ENCODE results near the gene KCTD21. TPM values are rescaled to one million over a fixed set of nuclear protein-coding genes. Genes with fewer than 3 reads are reported as not detected.

KCTD21 gene
- total and polyA plus RNA-seq, 2 of the 4 experiments (the other 2 are of a cell fraction) = 12.2 to 12.5 TPM

GRCh38 chr11:78138694-78139421 is 49.6 kb downstream of the KCTD21 start:
- H3K9me3 ChIP-seq (ENCODE audit: control insufficient read depth, insufficient read depth, low read length) = no peaks in the 10 kb centered on the region
- CTCF ChIA-PET = interaction anchor here (1.2 to 1.3 kb wide), 2 partner anchors 16 to 426 kb away, joined by 3 read pairs; no protein-coding TSS in a partner anchor
- dilution Hi-C loops (cut with HindIII; ENCODE audit: low sequenced_read_pairs, unreplicated experiment) (no loop called here), in situ Hi-C loops (cut with MboI; ENCODE audit: low sequenced_read_pairs) (loop anchor here (10.0 kb wide), 1 partner anchor 276 kb away; the partner anchor contains the start of gene GAB2), intact Hi-C loops (cut with micrococcal nuclease) (no loop called here)
- H3K18ac ChIP-seq (ENCODE audit: low read depth, low read length) = no peak overlapping the region
- peak overlapping the region; percentile 82 for H3K9ac ChIP-seq (ENCODE audit: low read depth, low read length)
- H3K4me2 ChIP-seq (ENCODE audit: low read depth, low read length) = peak overlapping the region; percentile 98
- DNase-seq = peak; percentile 31
- peak overlapping the region; percentile 91 for H4K91ac ChIP-seq (ENCODE audit: insufficient read depth, low read depth, low read length)
- H2BK20ac ChIP-seq (ENCODE audit: low read depth, low read length) = 0 out of 2 replicates have a peak overlapping the region, but pooled peaks have one; percentile 34
- no TSS peak for BruUV-seq (replicated peaks)
- peak overlapping the region; percentile 55 for H4K5ac ChIP-seq (ENCODE audit: low read depth, low read length)
- peaks cover 2% of the 10 kb centered on the region; the same call in 1 of the 2 replicates for H3K4me1 ChIP-seq (ENCODE audit: control insufficient read depth, insufficient read depth, low read length)
- H2BK15ac ChIP-seq (ENCODE audit: low read depth, low read length) = peak overlapping the region; percentile 25; the same call in 1 of the 3 replicates
- peaks cover 20 to 37% of the 10 kb centered on the region in 2 experiments for H3K79me1 ChIP-seq (ENCODE audit: low read depth in 1 of 2, low read length in 2 of 2)
- WGBS, 2 experiments (ENCODE audit: extremely low coverage in 2 of 2, insufficient read length in 1 of 2) = 44% methylated on average over 6 of the region's 12 CpGs; no CpG with 5 or more reads in 1 of the 2 experiments
- H2AK9ac ChIP-seq (replicated peaks; ENCODE audit: low read depth, low read length, poor library complexity) = peak overlapping the region; percentile 88
- H2AFZ ChIP-seq (replicated peaks; ENCODE audit: low read length, poor library complexity) = peak overlapping the region; percentile 94
- POLR2A ChIA-PET (ENCODE audit: unreplicated experiment) = interaction anchor here (0.6 kb wide), 1 partner anchor 850 kb away, joined by 3 read pairs; no protein-coding TSS in a partner anchor
- H2AK5ac ChIP-seq (ENCODE audit: low read depth, low read length) = peak overlapping the region; percentile 83
- peak overlapping the region; percentile 64 for H2BK120ac ChIP-seq (ENCODE audit: low read depth, low read length)
- no peaks in the 10 kb centered on the region for H3K9me1 ChIP-seq (ENCODE audit: insufficient read depth, low read length)
- H3K23ac ChIP-seq (ENCODE audit: low read depth, low read length) = peak overlapping the region; percentile 92
- H4K8ac ChIP-seq (ENCODE audit: low read depth in 2 of 2, low read length in 2 of 2) = peak overlapping the region; percentile 96 to 98
- H3K27me3 ChIP-seq (ENCODE audit: control insufficient read depth, insufficient read depth, low read length) = no peaks in the 10 kb centered on the region
- H4K20me1 ChIP-seq (ENCODE audit: insufficient read depth, low read length) = no peaks in the 10 kb centered on the region
- H3K27ac ChIP-seq (ENCODE audit: insufficient read depth, low read length) = peak overlapping the region; percentile 70
- peak overlapping the region; percentile 67 for H2BK5ac ChIP-seq (ENCODE audit: low read depth, low read length, poor library complexity, severe bottlenecking)
- H3K14ac ChIP-seq (replicated peaks; ENCODE audit: low read depth, low read length) = peak overlapping the region; percentile 99
- H3K36me3 ChIP-seq (ENCODE audit: control insufficient read depth, insufficient read depth, low read length) = no peaks in the 10 kb centered on the region
- H3K4me3 ChIP-seq (ENCODE audit: insufficient read depth, low read depth, low read length) = peak overlapping the region; percentile 69
- peak overlapping the region; percentile 95 for H3K4ac ChIP-seq (ENCODE audit: low read depth, low read length)
- peak; percentile 43 for ATAC-seq (ENCODE audit: low read depth)
- H3K56ac ChIP-seq (ENCODE audit: extremely low read depth, insufficient read depth, low read length) = peak overlapping the region; percentile 60
- TF ChIP-seq MAFK (IDR thresholded peaks at IDR 0.05; ENCODE audit: low read depth, low read length) (no peak), MAZ (IDR thresholded peaks at IDR 0.05; ENCODE audit: borderline replicate concordance, low read depth, low read length) (no peak), FOS (IDR thresholded peaks at IDR 0.05; ENCODE audit: low read depth, low read length) (no peak), NFE2L2 (IDR thresholded peaks at IDR 0.05; ENCODE audit: low read depth, low read length) (no peak), USF2 (IDR thresholded peaks at IDR 0.05; ENCODE audit: low read depth, low read length) (no peak), CHD1 (IDR thresholded peaks at IDR 0.05; ENCODE audit: low read depth, low read length) (no peak), RAD21 (IDR thresholded peaks at IDR 0.05; ENCODE audit: low read length) (no peak), BHLHE40 (IDR thresholded peaks at IDR 0.05; ENCODE audit: low read depth, low read length) (no peak), MXI1 (IDR thresholded peaks at IDR 0.05; ENCODE audit: borderline replicate concordance, low read depth, low read length) (no peak), RCOR1 (IDR thresholded peaks at IDR 0.05; ENCODE audit: insufficient replicate concordance, low read length) (no peak), RFX5 (IDR thresholded peaks at IDR 0.05; ENCODE audit: low read depth, low read length) (no peak), CTCF (conservative IDR thresholded peaks at IDR 0.05; ENCODE audit: low read depth, low read length) (no peak), CEBPB (IDR thresholded peaks at IDR 0.05; ENCODE audit: low read depth, low read length) (no peak), ELK1 (IDR thresholded peaks at IDR 0.05; ENCODE audit: borderline replicate concordance, low read depth, low read length) (no peak)
